K562 (cell line): ENCODE data around the gene PIK3R6. TPM values are rescaled to one million over a fixed set of nuclear protein-coding genes. Genes with fewer than 3 reads are reported as not detected.

Experiments
- ATAC-seq: fragments of 200-7000 bp; cut with Tn5 transposase; 3 replicates; pipeline ENCODE4 v1.9.1; 2020; ENCODE audit warnings: moderate library complexity
- BruUV-seq: library from RNA; stranded (reverse); fragments of 400-500 nt; replicated peaks from 2 replicates; lab custom pipeline; 2021; lab: Mats Ljungman, UMichigan
- CTCF ChIA-PET: fragments of 300-600 bp; formaldehyde crosslinking; extraction: SDS; loops from one replicate; lab custom pipeline; 2021; ENCODE audit warnings: low intra/inter-chr PET ratio; lab: Yijun Ruan, JAX
- POLR2A ChIA-PET: fragments of 300-600, 350-650 bp; sonication (Branson Sonifier 250); formaldehyde crosslinking; extraction: SDS; loops from one replicate; lab custom pipeline; 2021; ENCODE audit warnings: antibody characterized with exemption, inconsistent platforms; lab: Yijun Ruan, JAX
- DNase-seq, 4 experiments: peaks; one replicate each; pipeline versions ENCODE4 v3.0.0 to v3.0.0-alpha.2; 2011 to 2018; ENCODE audit warnings: low spot score in 3 of 4, mixed read lengths in 3 of 4; ENCODE audit errors: extremely low read depth in 1 of 4
- FAIRE-seq: peaks from 2 replicates; lab custom pipeline; 2011; peaks lifted over from hg19 to GRCh38; lab: Jason Lieb, UNC
- H2AFZ ChIP-seq: 2 replicates; pipeline ENCODE4 v1.6.0; 2011; ENCODE audit warnings: low read depth, low read length, control low read depth, inconsistent platforms
- H3K27ac ChIP-seq: fragments of 200-600 bp; 3 replicates; pipeline ENCODE4 v1.8.0; 2011; ENCODE audit warnings: low read depth, mild to moderate bottlenecking, control low read depth, inconsistent platforms, low read length, moderate library complexity, mixed read lengths; ENCODE audit errors: extremely low read depth
- H3K27me3 ChIP-seq, 2 experiments: fragments of 300-600 bp in 1 of 2; 2 replicates in 1 of 2; 3 replicates in 1 of 2; pipeline versions ENCODE4 v1.6.0 to v1.8.0; 2011; ENCODE audit warnings: inconsistent platforms in 2 of 2, low read length in 2 of 2, mild to moderate bottlenecking in 1 of 2, mixed read lengths in 1 of 2, moderate library complexity in 1 of 2; ENCODE audit not compliant: control insufficient read depth in 2 of 2, insufficient read depth in 2 of 2
- H3K36me3 ChIP-seq: fragments of 300-600 bp; 3 replicates; pipeline ENCODE4 v1.8.0; 2011; ENCODE audit warnings: mild to moderate bottlenecking, low read length, inconsistent platforms; ENCODE audit not compliant: control insufficient read depth, insufficient read depth
- H3K4me1 ChIP-seq, 2 experiments: fragments of 200-600 bp in 1 of 2; replicated peaks in 1 of 2; 2 replicates in 1 of 2; 3 replicates in 1 of 2; pipeline versions ENCODE4 v1.5.1 to v1.8.0; 2011; ENCODE audit warnings: inconsistent platforms in 2 of 2, low read length in 2 of 2, mild to moderate bottlenecking in 1 of 2, mixed read lengths in 1 of 2, moderate library complexity in 1 of 2; ENCODE audit not compliant: control insufficient read depth in 2 of 2, insufficient read depth in 2 of 2
- H3K4me2 ChIP-seq: 2 replicates; pipeline ENCODE4 v1.6.1; 2011; ENCODE audit warnings: low read length, control low read depth, inconsistent platforms, mixed read lengths; ENCODE audit not compliant: insufficient read depth
- H3K4me3 ChIP-seq: fragments of 200-600 bp; sonication (generic), shearing (Covaris generic); 2 replicates; pipeline ENCODE4 v1.5.1; 2016; ENCODE audit warnings: control low read depth, inconsistent platforms
- H3K79me2 ChIP-seq: fragments of 200-600 bp; 3 replicates; pipeline ENCODE4 v1.8.0; 2011; ENCODE audit warnings: low read length, inconsistent platforms; ENCODE audit not compliant: control insufficient read depth, insufficient read depth
- H3K9ac ChIP-seq, 2 experiments: 2 replicates each; pipeline versions ENCODE4 v1.6.0 to v1.6.1; 2011; ENCODE audit warnings: low read depth in 2 of 2, low read length in 2 of 2, control low read depth in 1 of 2, inconsistent platforms in 1 of 2, mild to moderate bottlenecking in 1 of 2, mixed read lengths in 1 of 2; ENCODE audit not compliant: insufficient read depth in 1 of 2
- H3K9me1 ChIP-seq: one replicate; pipeline ENCODE4 v1.6.0; 2011; ENCODE audit warnings: inconsistent platforms, mild to moderate bottlenecking, low read length, moderate library complexity; ENCODE audit not compliant: control insufficient read depth, insufficient read depth
- H3K9me3 ChIP-seq: replicated peaks from 2 replicates; pipeline ENCODE4 v1.5.1; 2011; ENCODE audit warnings: low read depth, low read length, inconsistent platforms; ENCODE audit not compliant: control insufficient read depth, insufficient read depth
- H4K20me1 ChIP-seq: replicated peaks from 2 replicates; pipeline ENCODE4 v1.6.1; 2011; ENCODE audit warnings: low read length, inconsistent platforms, mixed read lengths; ENCODE audit not compliant: control insufficient read depth, insufficient read depth
- CBX1 ChIP-seq: sonication (generic); IDR thresholded peaks from 2 replicates; pipeline ENCODE4 v1.6.1; 2016; ENCODE audit warnings: antibody characterized with exemption, low read depth, mild to moderate bottlenecking
- CBX8 ChIP-seq: fragments of 200-600 bp; sonication (generic); IDR thresholded peaks from 2 replicates; pipeline ENCODE4 v1.6.1; 2012; ENCODE audit warnings: borderline replicate concordance, mixed run types, low read depth, mild to moderate bottlenecking, moderate library complexity, mixed read lengths, low read length, control low read depth, inconsistent platforms; ENCODE audit not compliant: poor library complexity, severe bottlenecking; ENCODE audit errors: extremely low read depth
- ETS1 ChIP-seq: conservative IDR thresholded peaks from 2 replicates; pipeline ENCODE4 v1.6.1; 2011; ENCODE audit warnings: low read depth, mild to moderate bottlenecking, low read length; ENCODE audit not compliant: control insufficient read depth
- GTF2F1 ChIP-seq: IDR thresholded peaks from 2 replicates; pipeline ENCODE4 v1.6.1; 2011; ENCODE audit warnings: low read depth, low read length, improper control_type of control experiment
- JUN ChIP-seq, 2 experiments: sonication (generic) in 1 of 2; formaldehyde crosslinking in 1 of 2; IDR thresholded peaks; 2 replicates each; pipeline versions ENCODE4 v1.6.1 to v1.8.0; 2012 to 2022; ENCODE audit warnings: borderline replicate concordance in 2 of 2, mild to moderate bottlenecking in 2 of 2, improper control_type of control experiment in 1 of 2, low read depth in 1 of 2, low read length in 1 of 2, missing genetic modification reagents in 1 of 2
- MTA1 ChIP-seq: fragments of 450-650 bp; IDR thresholded peaks from 2 replicates; pipeline ENCODE4 v1.6.1; 2017; ENCODE audit warnings: borderline replicate concordance
- RBM39 ChIP-seq: fragments of 200-400 bp; formaldehyde crosslinking; optimal IDR thresholded peaks from 2 replicates; pipeline ENCODE3; 2018; ENCODE audit warnings: low read depth, low read length
- SMAD3 ChIP-seq: fragments of 450-650 bp; formaldehyde crosslinking; conservative IDR thresholded peaks from 2 replicates; pipeline ENCODE4 v1.4.0; 2020; ENCODE audit warnings: mild to moderate bottlenecking
- ZNF217 ChIP-seq: sonication (generic); formaldehyde crosslinking; IDR thresholded peaks from 2 replicates; pipeline ENCODE4 v1.8.0; 2022; ENCODE audit warnings: mild to moderate bottlenecking, missing genetic modification reagents
- ZNF695 ChIP-seq: fragments of 450-650 bp; formaldehyde crosslinking; IDR thresholded peaks from 2 replicates; pipeline ENCODE4 v1.4.0; 2020; ENCODE audit warnings: mild to moderate bottlenecking, moderate library complexity
- ZNF699 ChIP-seq: fragments of 250-450 bp; sonication (Bioruptor Pico); IDR thresholded peaks from 2 replicates; pipeline ENCODE4 v1.8.0; 2021; ENCODE audit warnings: mild to moderate bottlenecking, moderate library complexity; ENCODE audit not compliant: insufficient replicate concordance
- WGBS: fragments of 100-300 bp; shearing (Covaris generic); methylation state at CpG from one replicate; pipeline ENCODE4 v1.1.6; 2016; ENCODE audit warnings: low coverage, mixed read lengths; ENCODE audit not compliant: insufficient coverage; ENCODE audit errors: missing lambda C conversion rate; 5-methylcytosine and 5-hydroxymethylcytosine counted together
- in situ Hi-C: fragments of 300-500 bp; cut with MboI; formaldehyde crosslinking; loops from 4 replicates; pipeline ENCODE4 v1.15.0; 2018; ENCODE audit warnings: inconsistent platforms, mixed read lengths
- intact Hi-C: fragments of 100-400 bp; cut with micrococcal nuclease; formaldehyde crosslinking; loops from 2 replicates; pipeline ENCODE4 v1.14.2; 2022
- polyA plus RNA-seq, 8 experiments: library from polyadenylated mRNA; depleted of rRNA in 4 of 8; stranded (reverse) in 5 of 8; unstranded in 3 of 8; fragments of >200 nt; fragmentation: Nextera tagmentation in 2 of 8; fragmentation: Illumina TruSeq in 1 of 8; extraction: Ambion mirVana in 2 of 8; extraction: Trizol in 1 of 8; gene quantifications; 2 replicates each; pipeline versions ENCODE4 v1.2.1 to v1.2.3, GENCODE V29; 2011 to 2014; ENCODE audit warnings: inconsistent platforms in 1 of 8, missing spikeins in 1 of 8
- total RNA-seq, 7 experiments: library from RNA; depleted of rRNA in 6 of 7; stranded (reverse); fragments of >200 nt in 6 of 7; fragmentation: Illumina TruSeq in 2 of 7; extraction: Trizol in 2 of 7; gene quantifications; 2 replicates each; pipeline versions ENCODE4 v1.2.1 to v1.2.3, GENCODE V29; 2011 to 2021; ENCODE audit warnings: low replicate concordance in 1 of 7
- TF ChIP-seq, protein P1 (sequence below): fragments of 450-650 bp; IDR thresholded peaks from 2 replicates; pipeline ENCODE4 v1.6.1; 2016; ENCODE audit warnings: mild to moderate bottlenecking

Gene PIK3R6
- total and polyA plus RNA-seq, 9 of the 15 experiments (the other 6 are each of a cell fraction or from before 2014, with no cell fraction given) = 0.04 TPM; not detected in 8

GRCh38 chr17:8793649-8794048, 73.8 kb downstream of the PIK3R6 start:
- Histone ChIP-seq H3K4me1 (peaks cover 0 to under 1% of the 10 kb centered on the region in 2 experiments; a peak in 1 of 5 replicates), H3K9me3 (no peaks in the 10 kb centered on the region), H3K36me3 (no peaks in the 10 kb centered on the region), H3K9me1 (no peaks in the 10 kb centered on the region), H3K27me3 (peaks cover 9 to 28% of the 10 kb centered on the region in 2 experiments), H2AFZ (no peak overlapping the region), H4K20me1 (no peaks in the 10 kb centered on the region; the same call in 1 of the 2 replicates), H3K27ac (no peak overlapping the region), H3K79me2 (no peaks in the 10 kb centered on the region), H3K4me3 (no peak overlapping the region), H3K4me2 (no peak overlapping the region), H3K9ac (no peak overlapping the region)
- no peak for ATAC-seq
- no peak for FAIRE-seq
- TF ChIP-seq RBM39 = no peak
- no peak for TF ChIP-seq ZNF695
- no peak for TF ChIP-seq SMAD3 (CRISPR knock-in tag)
- TF ChIP-seq, protein P1, sequence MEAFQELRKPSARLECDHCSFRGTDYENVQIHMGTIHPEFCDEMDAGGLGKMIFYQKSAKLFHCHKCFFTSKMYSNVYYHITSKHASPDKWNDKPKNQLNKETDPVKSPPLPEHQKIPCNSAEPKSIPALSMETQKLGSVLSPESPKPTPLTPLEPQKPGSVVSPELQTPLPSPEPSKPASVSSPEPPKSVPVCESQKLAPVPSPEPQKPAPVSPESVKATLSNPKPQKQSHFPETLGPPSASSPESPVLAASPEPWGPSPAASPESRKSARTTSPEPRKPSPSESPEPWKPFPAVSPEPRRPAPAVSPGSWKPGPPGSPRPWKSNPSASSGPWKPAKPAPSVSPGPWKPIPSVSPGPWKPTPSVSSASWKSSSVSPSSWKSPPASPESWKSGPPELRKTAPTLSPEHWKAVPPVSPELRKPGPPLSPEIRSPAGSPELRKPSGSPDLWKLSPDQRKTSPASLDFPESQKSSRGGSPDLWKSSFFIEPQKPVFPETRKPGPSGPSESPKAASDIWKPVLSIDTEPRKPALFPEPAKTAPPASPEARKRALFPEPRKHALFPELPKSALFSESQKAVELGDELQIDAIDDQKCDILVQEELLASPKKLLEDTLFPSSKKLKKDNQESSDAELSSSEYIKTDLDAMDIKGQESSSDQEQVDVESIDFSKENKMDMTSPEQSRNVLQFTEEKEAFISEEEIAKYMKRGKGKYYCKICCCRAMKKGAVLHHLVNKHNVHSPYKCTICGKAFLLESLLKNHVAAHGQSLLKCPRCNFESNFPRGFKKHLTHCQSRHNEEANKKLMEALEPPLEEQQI = no peak
- no peak for TF ChIP-seq CBX8
- no peak for TF ChIP-seq JUN (IDR thresholded peaks at IDR 0.05; ENCODE audit: borderline replicate concordance, low read depth, low read length)
- no peak for TF ChIP-seq JUN (CRISPR knock-in tag; IDR thresholded peaks at IDR 0.05; ENCODE audit: borderline replicate concordance)
- no peak for TF ChIP-seq ETS1
- TF ChIP-seq MTA1 = no peak
- TF ChIP-seq ZNF699 (CRISPR knock-in tag) = no peak
- no peak for TF ChIP-seq ZNF217
- TF ChIP-seq GTF2F1 = no peak
- TF ChIP-seq CBX1 = no peak
- intact Hi-C loops = no loop called here
- no TSS peak for BruUV-seq
- POLR2A ChIA-PET = no interaction called here
- no peak for DNase-seq
- in situ Hi-C loops = loop anchor here (25.0 kb wide), 1 partner anchor 731 kb away; no protein-coding TSS in a partner anchor
- CTCF ChIA-PET = no interaction called here
- 0% methylated on average over 1 of the region's 2 CpGs for WGBS
